ENCODE measurements around the gene SMYD3.
A peak's percentile ranks its signal among the peaks of the same experiment; 100 is the strongest.

DNA sequence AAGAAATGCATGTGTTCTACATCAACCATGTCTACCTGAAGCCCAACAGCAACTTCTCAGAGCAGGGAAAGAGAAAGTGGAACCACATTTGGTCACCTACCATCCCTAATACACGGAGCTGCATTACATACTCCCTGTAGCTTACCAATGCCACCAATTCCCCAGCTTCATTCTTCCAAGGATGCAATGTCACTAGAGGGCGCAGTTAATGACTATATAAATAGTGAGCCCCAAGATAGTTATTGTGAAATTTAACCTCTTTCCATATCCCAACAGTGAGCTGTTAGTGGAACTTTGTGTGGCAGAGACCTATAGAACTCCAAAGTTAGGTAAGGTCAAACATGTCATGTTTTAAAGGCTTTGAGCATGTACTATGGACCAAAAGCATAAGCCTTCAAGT, 618.3 kb downstream of the SMYD3 start:
- TF ChIP-seq, protein P1, sequence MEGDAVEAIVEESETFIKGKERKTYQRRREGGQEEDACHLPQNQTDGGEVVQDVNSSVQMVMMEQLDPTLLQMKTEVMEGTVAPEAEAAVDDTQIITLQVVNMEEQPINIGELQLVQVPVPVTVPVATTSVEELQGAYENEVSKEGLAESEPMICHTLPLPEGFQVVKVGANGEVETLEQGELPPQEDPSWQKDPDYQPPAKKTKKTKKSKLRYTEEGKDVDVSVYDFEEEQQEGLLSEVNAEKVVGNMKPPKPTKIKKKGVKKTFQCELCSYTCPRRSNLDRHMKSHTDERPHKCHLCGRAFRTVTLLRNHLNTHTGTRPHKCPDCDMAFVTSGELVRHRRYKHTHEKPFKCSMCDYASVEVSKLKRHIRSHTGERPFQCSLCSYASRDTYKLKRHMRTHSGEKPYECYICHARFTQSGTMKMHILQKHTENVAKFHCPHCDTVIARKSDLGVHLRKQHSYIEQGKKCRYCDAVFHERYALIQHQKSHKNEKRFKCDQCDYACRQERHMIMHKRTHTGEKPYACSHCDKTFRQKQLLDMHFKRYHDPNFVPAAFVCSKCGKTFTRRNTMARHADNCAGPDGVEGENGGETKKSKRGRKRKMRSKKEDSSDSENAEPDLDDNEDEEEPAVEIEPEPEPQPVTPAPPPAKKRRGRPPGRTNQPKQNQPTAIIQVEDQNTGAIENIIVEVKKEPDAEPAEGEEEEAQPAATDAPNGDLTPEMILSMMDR (IDR thresholded peaks at IDR 0.05; ENCODE audit: insufficient read depth, low read length): peak; percentile 36
- no peak for TF ChIP-seq POLR2AphosphoS5 (IDR thresholded peaks at IDR 0.05; ENCODE audit: low read depth)
- TF ChIP-seq, protein P2, sequence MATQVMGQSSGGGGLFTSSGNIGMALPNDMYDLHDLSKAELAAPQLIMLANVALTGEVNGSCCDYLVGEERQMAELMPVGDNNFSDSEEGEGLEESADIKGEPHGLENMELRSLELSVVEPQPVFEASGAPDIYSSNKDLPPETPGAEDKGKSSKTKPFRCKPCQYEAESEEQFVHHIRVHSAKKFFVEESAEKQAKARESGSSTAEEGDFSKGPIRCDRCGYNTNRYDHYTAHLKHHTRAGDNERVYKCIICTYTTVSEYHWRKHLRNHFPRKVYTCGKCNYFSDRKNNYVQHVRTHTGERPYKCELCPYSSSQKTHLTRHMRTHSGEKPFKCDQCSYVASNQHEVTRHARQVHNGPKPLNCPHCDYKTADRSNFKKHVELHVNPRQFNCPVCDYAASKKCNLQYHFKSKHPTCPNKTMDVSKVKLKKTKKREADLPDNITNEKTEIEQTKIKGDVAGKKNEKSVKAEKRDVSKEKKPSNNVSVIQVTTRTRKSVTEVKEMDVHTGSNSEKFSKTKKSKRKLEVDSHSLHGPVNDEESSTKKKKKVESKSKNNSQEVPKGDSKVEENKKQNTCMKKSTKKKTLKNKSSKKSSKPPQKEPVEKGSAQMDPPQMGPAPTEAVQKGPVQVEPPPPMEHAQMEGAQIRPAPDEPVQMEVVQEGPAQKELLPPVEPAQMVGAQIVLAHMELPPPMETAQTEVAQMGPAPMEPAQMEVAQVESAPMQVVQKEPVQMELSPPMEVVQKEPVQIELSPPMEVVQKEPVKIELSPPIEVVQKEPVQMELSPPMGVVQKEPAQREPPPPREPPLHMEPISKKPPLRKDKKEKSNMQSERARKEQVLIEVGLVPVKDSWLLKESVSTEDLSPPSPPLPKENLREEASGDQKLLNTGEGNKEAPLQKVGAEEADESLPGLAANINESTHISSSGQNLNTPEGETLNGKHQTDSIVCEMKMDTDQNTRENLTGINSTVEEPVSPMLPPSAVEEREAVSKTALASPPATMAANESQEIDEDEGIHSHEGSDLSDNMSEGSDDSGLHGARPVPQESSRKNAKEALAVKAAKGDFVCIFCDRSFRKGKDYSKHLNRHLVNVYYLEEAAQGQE (IDR thresholded peaks at IDR 0.05; ENCODE audit: insufficient replicate concordance, low read depth): no peak
